ENCODE results near the gene HMGXB4. TPM values are rescaled to one million over a fixed set of nuclear protein-coding genes. Genes with fewer than 3 reads are reported as not detected.

Gene HMGXB4
- total and polyA plus RNA-seq, 7 donors, result 9.7 to 20.9 (median 14.8) TPM

DNA sequence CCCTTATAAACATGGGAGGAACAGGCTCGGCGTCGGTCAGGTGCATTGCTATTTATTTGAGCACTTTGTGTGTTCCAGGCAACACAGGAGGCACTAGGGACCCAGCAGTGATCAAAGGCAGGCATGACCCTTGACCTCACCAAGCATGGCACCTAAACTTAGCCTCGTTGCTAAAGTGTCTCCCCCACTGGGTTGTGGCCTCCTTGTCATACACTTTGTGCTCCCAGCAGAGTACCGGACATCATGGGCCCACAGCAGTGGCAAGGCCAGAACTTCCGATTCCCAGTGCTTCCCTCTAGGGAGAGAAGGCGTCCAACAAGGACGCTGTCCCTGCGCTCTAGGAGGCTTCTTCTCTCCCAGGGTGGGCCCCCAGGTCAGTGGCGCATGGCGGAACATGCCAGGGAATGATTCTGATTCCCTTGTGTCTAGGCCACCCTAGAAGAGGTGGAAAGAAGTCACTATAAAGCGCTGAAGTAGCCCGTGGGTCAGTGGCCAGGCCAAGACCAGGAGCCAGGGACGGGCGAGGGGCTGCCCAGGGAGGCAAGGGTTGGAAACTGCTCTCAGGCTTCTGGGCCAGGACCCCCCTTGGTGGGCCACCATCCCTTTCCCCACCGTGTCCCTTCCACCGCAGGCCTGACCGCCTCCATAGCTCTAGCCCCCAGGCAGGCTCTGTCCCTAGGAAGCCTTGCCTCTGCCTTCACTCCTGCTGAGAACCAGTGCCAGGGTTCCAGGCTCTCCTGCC lies 62.1 kb downstream of the HMGXB4 start:
- no peaks in the 10 kb centered on the region for H3K27me3 ChIP-seq
- peaks cover 0 to 22% (median 15%) of the 10 kb centered on the region in 4 donors for H3K4me1 ChIP-seq
- 93 to 94% methylated on average over 18 of the region's 18 CpGs for WGBS, 2 donors
- no peak overlapping the region for H3K4me3 ChIP-seq
- H3K27ac ChIP-seq, result no peak overlapping the region
- no peak for DNase-seq
- peaks cover 43 to 72% (median 58%) of the 10 kb centered on the region in 4 donors for H3K36me3 ChIP-seq
- TF ChIP-seq POLR2A (IDR thresholded peaks at IDR 0.05) (no peak), EP300 (IDR thresholded peaks at IDR 0.05) (no peak), POLR2AphosphoS5 (IDR thresholded peaks at IDR 0.05) (no peak)
- TF ChIP-seq, protein P1, sequence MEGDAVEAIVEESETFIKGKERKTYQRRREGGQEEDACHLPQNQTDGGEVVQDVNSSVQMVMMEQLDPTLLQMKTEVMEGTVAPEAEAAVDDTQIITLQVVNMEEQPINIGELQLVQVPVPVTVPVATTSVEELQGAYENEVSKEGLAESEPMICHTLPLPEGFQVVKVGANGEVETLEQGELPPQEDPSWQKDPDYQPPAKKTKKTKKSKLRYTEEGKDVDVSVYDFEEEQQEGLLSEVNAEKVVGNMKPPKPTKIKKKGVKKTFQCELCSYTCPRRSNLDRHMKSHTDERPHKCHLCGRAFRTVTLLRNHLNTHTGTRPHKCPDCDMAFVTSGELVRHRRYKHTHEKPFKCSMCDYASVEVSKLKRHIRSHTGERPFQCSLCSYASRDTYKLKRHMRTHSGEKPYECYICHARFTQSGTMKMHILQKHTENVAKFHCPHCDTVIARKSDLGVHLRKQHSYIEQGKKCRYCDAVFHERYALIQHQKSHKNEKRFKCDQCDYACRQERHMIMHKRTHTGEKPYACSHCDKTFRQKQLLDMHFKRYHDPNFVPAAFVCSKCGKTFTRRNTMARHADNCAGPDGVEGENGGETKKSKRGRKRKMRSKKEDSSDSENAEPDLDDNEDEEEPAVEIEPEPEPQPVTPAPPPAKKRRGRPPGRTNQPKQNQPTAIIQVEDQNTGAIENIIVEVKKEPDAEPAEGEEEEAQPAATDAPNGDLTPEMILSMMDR (IDR thresholded peaks at IDR 0.05), result no peak
- intact Hi-C loops (cut with DNase I), result no loop called here
- H3K9me3 ChIP-seq, result no peaks in the 10 kb centered on the region

DNA sequence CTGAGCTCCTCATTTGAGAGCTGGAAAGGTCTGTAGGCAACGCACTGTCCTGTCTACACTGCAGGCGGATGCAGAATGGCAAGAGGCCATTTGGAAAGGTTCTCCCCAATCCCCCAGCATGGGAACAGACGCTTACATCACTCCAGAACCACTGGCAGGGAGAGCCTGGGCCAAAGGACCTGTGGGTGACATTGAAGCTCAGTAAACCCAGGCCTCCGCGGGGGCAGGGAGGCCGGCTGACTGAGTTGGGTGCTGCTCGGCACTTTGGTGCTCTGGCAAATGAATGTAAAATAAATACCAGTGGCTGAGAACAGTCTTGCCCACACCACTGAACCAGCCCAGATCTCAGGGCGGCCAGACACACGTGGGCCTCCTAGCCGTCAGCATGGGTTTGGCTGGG lies 64.8 kb downstream of the HMGXB4 start:
- intact Hi-C loops (cut with DNase I), result no loop called here
- H3K4me1 ChIP-seq, result no peaks in the 10 kb centered on the region
- TF ChIP-seq POLR2AphosphoS5 (IDR thresholded peaks at IDR 0.05) (no peak), EP300 (IDR thresholded peaks at IDR 0.05) (no peak), POLR2A (IDR thresholded peaks at IDR 0.05) (no peak)
- TF ChIP-seq, protein P1 (IDR thresholded peaks at IDR 0.05), result no peak
- no peak for DNase-seq
- H3K36me3 ChIP-seq, result peaks cover 57 to 97% (median 68%) of the 10 kb centered on the region in 4 donors
- no peaks in the 10 kb centered on the region for H3K27me3 ChIP-seq
- H3K4me3 ChIP-seq, result no peak overlapping the region
- 95 to 96% methylated on average over 10 of the region's 10 CpGs for WGBS, 2 donors
- no peaks in the 10 kb centered on the region for H3K9me3 ChIP-seq
- no peak overlapping the region for H3K27ac ChIP-seq

DNA sequence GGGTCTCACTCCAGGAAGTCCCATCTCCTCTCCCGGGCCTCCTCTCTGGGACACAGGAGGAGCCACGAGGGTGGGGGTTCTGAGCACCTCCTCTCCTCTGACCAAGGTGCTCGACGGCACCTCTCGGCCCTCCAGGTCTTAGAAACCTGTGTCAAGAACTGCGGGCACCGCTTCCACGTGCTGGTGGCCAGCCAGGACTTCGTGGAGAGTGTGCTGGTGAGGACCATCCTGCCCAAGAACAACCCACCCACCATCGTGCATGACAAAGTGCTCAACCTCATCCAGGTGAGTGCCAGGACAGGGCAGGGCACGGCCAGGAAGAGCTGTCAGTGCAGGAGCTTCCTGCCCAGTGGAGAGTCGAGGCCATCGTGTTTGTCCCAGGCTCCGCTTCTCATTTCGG lies 65.6 kb downstream of the HMGXB4 start:
- TF ChIP-seq EP300 (IDR thresholded peaks at IDR 0.05) (no peak), POLR2A (IDR thresholded peaks at IDR 0.05) (no peak), POLR2AphosphoS5 (IDR thresholded peaks at IDR 0.05) (no peak)
- TF ChIP-seq, protein P1 (IDR thresholded peaks at IDR 0.05), result no peak
- H3K27me3 ChIP-seq, result no peaks in the 10 kb centered on the region
- H3K4me1 ChIP-seq, result no peaks in the 10 kb centered on the region
- 92 to 93% methylated on average over 15 of the region's 15 CpGs for WGBS, 2 donors
- intact Hi-C loops (cut with DNase I), result no loop called here
- DNase-seq, result no peak
- no peak overlapping the region for H3K27ac ChIP-seq
- peaks cover 57 to 97% (median 68%) of the 10 kb centered on the region in 4 donors for H3K36me3 ChIP-seq
- H3K9me3 ChIP-seq, result no peaks in the 10 kb centered on the region
- no peak overlapping the region for H3K4me3 ChIP-seq

DNA sequence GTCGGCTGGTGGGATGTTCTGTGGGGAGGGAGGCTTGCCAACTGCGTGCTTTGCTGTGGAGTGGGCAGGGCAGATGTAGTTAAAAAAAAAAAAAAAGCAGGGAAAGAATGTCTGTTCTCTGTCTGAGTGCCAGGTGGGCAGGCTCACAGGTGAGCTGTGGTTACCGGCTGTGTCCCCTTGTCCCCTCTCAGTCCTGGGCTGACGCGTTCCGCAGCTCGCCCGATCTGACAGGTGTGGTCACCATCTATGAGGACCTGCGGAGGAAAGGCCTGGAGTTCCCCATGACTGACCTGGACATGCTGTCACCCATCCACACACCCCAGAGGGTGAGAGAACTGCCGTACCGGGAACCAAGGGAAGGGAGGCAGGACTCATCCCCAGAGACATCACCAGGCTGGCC lies 66.0 kb downstream of the HMGXB4 start:
- no peaks in the 10 kb centered on the region for H3K27me3 ChIP-seq
- no peak overlapping the region for H3K4me3 ChIP-seq
- intact Hi-C loops (cut with DNase I), result no loop called here
- no peak for DNase-seq
- H3K4me1 ChIP-seq, result no peaks in the 10 kb centered on the region
- 94% methylated on average over 11 of the region's 11 CpGs for WGBS, 2 donors
- TF ChIP-seq POLR2AphosphoS5 (IDR thresholded peaks at IDR 0.05) (no peak), POLR2A (IDR thresholded peaks at IDR 0.05) (no peak), EP300 (IDR thresholded peaks at IDR 0.05) (no peak)
- TF ChIP-seq, protein P1 (IDR thresholded peaks at IDR 0.05), result no peak
- H3K27ac ChIP-seq, result no peak overlapping the region
- H3K9me3 ChIP-seq, result no peaks in the 10 kb centered on the region
- H3K36me3 ChIP-seq, result peaks cover 53 to 97% (median 67%) of the 10 kb centered on the region in 4 donors
